Myocyte (in vitro differentiated cells): ENCODE data around the gene TTC33. TPM values are rescaled to one million over a fixed set of nuclear protein-coding genes. Genes with fewer than 3 reads are reported as not detected.

Experiments
- DNase-seq: peaks from one replicate; pipeline ENCODE4 v3.0.0-alpha.2; 2012; ENCODE audit warnings: low read depth
- total RNA-seq: library from RNA; depleted of rRNA; stranded (reverse); fragments of >200 nt; gene quantifications from 2 replicates; pipeline ENCODE4 v1.2.3, GENCODE V29; 2014

The TTC33 gene
- total RNA-seq, 1 donor from 2014 or later = 26.7 TPM

DNA sequence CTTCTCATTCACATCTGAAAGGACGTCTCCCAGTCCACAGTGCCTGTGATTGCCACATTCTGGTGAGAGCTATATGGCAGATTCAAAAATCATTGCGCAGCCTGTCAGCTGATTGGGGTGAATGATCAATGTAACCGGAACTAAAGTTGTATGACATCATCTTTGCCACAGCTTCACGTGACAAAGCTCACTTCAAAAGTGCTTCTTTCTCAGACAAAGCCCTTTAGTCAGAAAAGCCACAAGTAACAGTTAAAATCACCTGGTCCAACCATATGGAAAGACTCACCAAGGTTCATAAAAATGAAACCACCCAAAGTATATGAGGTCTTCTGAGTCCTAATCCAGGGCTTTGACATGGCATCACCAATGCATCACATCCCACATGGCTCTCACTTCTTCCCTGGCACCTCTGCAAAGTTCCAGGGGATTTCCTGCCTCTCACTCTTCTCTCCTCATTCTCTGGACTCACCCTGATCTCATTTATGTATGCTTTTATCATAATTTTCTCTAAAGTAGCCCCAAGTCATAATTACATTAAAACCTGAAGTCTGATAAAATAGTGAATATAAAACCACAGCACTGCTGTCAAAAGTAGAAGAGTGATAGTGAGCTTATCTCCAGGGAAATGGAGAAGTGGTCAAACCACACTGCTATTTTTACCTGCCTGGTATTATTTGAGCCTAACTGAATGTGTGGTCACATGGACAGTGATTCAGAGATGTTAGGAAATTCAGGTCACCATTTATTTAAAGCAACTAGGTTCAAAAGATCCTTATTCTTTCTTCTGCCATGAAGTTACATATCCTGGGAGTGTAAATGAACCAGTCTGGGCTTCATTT lies 269.1 kb downstream of the TTC33 start:
- DNase-seq = peak; percentile 86

DNA sequence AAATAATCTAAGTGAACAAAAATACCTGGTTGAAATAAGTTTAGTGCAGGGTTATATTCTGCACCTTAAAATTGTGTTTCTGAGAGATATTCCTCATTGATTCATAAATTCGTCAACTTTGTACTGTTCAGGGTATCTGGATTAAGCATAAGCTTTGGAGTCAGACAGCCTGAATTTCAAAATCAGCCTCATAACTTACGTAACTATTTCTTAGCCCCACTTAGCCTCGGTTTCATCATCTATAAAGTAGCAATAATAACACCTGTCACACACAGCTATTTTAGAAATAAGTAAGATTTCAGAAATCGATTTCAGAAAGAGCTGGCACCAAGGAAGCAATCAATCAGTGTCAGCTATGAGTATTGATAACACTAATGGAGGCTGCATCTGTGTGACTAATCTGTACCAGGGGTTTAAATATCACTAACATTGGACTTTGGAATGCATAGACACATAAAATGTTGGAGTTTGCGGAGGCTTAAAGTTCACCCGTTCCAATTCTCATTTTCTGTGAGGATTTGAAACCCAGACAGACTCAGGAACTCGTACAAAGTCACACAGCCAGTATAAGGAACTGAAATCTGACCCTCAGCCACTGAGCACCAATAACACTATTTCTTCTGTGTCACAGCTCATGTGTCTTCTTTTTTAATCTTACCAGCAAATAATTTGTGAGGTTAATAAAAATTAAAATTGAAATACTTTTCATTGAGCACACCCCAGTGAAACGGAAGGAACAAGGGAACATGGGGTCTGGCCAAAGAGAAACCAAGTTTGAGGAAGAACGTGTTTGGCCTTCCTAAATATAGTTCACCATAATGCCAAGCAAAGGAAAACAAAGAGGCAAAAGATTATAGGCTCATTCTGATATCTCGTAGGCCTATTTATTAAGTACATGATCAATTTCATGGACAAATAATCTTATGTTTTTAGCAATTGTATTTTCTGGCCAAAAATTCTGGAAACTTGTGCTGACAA lies 270.5 kb downstream of the TTC33 start:
- no peak for DNase-seq

DNA sequence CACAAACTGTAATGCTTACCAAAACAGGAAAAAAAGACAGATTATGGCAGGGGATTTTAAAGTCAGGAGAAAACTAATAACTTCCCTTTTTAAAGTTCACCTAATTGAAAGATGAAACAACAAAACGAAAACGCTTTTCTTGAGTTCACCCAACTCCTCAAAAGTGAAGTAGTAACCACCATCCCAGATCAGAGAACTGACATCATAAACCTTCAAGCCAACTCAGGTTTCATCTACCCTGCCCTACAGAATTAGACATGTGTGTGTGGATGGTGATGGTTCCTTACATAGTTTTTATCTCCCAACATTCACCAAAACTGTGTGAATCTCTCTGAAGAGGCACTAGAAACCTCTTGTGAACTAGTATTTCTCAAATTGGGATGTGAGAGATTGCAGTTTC lies 271.3 kb downstream of the TTC33 start:
- no peak for DNase-seq

DNA sequence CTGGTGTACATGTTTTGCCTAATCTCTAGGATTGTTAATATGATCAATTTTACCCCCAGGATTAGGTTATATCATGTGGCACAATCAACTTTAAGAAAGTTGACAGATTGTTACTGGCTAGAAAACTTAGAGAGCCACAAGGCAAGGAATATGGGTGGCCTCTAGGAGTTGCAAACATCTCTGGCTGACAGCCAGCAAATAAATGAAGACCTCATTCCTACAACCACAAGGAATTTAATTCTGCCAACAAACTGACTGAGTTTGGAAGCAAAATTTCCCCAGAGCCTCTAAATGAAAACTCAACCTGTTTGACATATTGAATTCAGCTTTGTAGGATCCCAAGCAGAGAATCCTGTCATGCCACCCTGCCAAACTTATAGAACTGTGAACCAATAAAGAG lies 272.4 kb downstream of the TTC33 start:
- DNase-seq = no peak

DNA sequence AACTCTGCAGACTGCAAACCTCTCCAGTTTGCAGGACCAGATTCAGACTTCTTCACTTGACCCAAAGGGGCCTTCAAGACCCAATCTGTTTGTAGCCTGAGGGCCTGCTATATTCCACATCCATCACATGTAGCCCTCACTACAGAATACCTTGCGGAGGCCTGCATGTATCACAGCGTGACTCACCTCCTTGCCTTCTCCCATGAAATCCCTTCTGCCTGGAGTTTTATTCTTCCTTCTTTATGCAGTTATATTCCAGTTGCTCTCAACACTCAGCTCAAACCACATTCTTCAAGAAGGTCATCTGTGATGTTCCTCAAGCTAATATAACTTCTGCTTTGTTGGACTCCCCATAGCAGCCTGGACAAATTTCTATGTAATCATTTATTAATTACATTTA lies 274.5 kb downstream of the TTC33 start:
- no peak for DNase-seq

DNA sequence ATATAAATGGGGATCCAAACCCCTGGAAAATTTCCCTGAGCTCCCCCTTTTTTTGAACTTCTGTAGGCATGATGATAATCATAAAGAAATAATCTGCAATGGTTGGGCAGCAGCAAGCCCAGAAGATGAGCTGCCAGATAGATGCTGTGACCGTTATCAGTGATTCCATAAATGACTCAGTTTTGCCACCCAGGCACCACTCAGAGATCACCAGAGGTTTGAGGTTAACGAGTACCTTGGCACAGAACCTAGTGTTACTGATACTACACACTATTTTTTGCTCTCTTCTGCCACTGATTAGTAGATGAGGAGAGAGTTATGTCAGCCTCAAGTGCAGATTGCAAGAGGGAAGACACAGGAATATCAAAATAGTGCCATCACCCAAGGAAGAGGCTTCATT lies 275.4 kb downstream of the TTC33 start:
- DNase-seq = peak; percentile 49

DNA sequence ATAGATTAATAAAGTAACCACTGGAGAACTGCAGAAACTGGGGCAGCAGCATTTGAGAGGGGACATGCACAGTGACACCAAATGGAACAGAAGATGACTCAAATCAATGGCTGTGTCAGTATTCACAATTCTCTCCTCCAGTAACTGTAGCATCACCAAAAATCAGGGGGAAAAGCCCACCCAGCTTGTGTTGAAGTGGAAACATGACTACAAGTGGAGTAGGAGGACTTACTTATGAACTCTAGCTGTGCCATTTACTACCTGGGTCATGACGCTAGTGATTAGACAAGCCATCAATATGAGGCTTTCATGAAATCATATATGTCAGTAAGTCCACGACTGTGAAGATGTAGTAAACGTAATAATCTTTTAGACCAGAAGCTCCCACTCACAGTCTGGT lies 275.8 kb downstream of the TTC33 start:
- no peak for DNase-seq

DNA sequence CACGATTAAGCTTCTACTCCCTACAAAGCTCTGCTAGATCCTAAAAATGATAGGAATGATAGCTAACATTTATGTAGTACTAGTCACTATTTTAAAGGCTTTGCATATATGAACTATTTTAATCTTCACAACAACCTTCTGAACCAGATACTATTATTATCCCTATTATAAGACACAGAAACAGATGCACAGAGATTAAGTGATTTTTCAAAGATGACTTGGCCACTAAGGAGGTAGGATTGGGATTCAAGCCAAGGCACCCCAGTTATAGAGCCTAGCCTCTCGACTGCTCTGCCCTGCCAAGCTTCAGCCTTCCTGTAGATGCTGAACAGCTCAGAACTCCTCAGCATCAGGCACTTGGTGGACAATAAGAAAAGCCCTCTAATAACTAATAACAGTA lies 277.0 kb downstream of the TTC33 start:
- peak; percentile 46 for DNase-seq

DNA sequence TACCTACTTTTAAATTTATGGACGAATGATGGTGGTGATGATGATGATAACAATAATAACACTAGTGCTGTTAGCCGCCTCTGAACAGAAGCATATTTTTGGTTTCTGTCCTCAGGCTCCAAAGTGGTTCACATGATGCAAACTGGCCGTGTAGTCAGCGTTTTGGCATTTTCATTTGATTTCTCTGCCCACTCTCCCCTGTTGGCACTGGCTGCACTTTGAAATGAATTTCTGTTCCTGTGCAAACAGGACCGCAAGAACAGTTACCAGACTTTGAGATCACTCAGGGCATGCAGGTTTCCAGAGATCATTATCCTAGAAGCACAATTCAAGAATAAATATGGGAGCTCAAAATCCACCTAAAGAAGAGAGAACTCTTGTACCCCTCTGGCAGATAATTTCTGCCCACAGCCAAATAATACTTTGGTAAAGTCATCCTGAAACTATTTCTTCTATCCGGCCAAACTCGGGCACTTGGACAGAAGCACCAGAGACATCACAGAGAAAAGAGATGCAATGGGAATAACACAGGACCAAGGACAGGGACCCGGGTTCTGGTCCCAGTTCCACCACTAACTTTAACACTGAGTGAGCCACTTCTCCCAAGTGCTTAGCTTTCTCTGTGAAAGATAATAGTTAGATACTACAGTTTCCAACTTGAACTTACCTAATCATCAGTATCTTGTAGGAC lies 277.8 kb downstream of the TTC33 start:
- peak; percentile 91 for DNase-seq

DNA sequence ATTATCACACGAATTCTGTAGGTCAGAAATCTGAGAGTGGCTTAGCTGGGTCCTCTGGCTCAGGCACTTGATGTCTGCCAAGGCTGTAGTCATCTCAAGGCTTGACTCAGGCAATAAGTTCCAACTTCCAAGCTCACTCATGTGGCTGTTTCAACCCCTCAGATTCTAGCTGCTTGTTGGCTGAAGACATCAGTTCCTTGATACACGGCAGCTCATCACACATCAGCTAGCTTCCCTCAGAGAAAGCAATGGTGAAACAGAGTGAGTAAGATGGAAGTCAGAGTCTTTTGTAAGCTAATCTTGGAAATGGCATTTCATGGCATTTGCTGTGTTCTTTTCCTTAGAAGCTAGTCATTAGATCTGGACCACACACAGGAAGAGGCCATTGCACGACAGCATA lies 280.2 kb downstream of the TTC33 start:
- no peak for DNase-seq

DNA sequence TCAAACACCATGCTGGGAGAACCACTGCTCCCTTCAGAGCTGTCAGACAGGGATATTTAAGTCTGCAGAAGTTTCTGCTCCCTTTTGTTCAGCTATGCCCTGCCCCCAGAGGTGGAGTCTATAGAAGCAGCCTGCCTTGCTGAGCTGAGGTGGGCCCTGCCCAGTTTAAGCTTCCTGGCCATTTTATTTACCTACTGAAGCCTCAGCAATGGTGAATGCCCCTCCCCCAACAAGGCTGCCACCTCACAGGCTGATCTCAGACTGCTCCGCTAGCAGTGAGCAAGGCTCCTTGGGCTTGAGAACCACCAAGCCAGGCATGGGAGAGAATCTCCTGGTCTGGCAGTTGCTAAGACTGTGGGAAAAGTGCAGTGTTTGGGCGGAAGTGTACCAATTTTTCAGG lies 281.5 kb downstream of the TTC33 start:
- no peak for DNase-seq

DNA sequence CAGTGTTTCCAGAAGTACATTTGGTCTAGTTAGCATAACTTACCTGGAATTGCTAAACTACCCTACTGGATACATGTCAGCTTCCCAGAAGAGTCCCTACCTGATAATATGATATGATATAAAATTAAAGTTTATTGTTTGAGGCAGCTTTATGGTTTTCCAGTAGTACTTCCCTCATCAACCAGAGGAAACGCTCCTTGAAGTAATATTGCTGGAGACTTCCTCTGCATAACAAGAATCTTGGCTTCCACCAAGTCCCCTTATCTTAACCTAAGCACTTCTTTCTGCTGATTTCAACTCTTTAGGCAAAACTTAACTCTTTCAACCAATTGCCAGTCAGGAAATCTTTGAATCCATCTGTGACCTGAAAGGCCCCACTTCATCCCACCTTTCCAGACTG lies 290.3 kb downstream of the TTC33 start:
- DNase-seq = no peak

DNA sequence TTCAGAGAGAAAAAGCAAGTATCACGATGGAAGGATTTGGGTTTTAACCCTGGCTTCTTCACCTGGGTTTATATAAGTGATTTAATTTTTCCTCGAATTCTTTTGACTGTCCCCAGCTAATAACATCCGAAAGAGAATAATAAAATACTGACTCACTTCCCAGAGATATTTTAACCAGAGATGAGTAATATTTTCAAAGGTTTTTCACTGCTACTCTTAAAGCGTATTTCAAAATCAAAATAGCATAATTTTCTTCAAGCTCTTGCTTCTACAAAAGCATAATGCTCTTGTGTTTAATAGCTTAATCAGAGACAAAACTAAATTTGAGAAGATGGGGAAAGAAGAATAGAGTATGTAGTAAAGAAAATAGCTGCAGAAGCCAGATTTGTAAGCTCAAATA lies 291.2 kb downstream of the TTC33 start:
- no peak for DNase-seq

Other genes with a start within 250 kb of the TTC33 start
- gene PTGER4, start 76.0 kb downstream of the TTC33 start, total RNA-seq = 58.6 and 59.5 TPM in 2 replicates
- gene PRKAA1, start 42.4 kb upstream of the TTC33 start, total RNA-seq = 50.2 and 70.8 TPM in 2 replicates
- 58.7 and 67.5 TPM in 2 replicates for gene RPL37, start 79.3 kb upstream of the TTC33 start, total RNA-seq
- 4.7 and 4.8 TPM in 2 replicates for gene CARD6, start 85.4 kb upstream of the TTC33 start, total RNA-seq
- 3.6 and 25.8 TPM in 2 replicates for gene C7, start 153.5 kb upstream of the TTC33 start, total RNA-seq